Keratinocyte (primary cell): ENCODE data around the gene INAFM2. TPM values are rescaled to one million over a fixed set of nuclear protein-coding genes. Genes with fewer than 3 reads are reported as not detected.
A peak's percentile ranks its signal among the peaks of the same experiment; 100 is the strongest.

Experiments used
- DNase-seq: peaks from one replicate; pipeline ENCODE4 v3.0.0-alpha.2; 2011; ENCODE audit warnings: low read depth, missing footprints, low spot score
- FAIRE-seq: peaks from 2 replicates; lab custom pipeline; 2011; peaks lifted over from hg19 to GRCh38; lab: Jason Lieb, UNC
- H2AFZ ChIP-seq: 2 replicates; pipeline ENCODE4 v1.6.0; 2012; ENCODE audit warnings: low read length, control low read depth, inconsistent platforms; ENCODE audit not compliant: control insufficient read depth
- H3K27ac ChIP-seq: 2 replicates; pipeline ENCODE4 v1.5.1; 2011; ENCODE audit warnings: low read length; ENCODE audit not compliant: control insufficient read depth, insufficient read depth
- H3K27me3 ChIP-seq: 3 replicates; pipeline ENCODE4 v1.6.0; 2011; ENCODE audit warnings: low read length; ENCODE audit not compliant: control insufficient read depth, insufficient read depth; ENCODE audit errors: extremely low read depth
- H3K36me3 ChIP-seq, 2 experiments: 2 replicates in 1 of 2; 3 replicates in 1 of 2; pipeline ENCODE4 v1.5.1; 2011; ENCODE audit warnings: low read length in 2 of 2, mild to moderate bottlenecking in 1 of 2; ENCODE audit not compliant: control insufficient read depth in 2 of 2, insufficient read depth in 2 of 2; ENCODE audit errors: extremely low read depth in 1 of 2
- H3K4me1 ChIP-seq: 3 replicates; pipeline ENCODE4 v1.5.1; 2011; ENCODE audit warnings: low read length; ENCODE audit not compliant: control insufficient read depth, insufficient read depth; ENCODE audit errors: extremely low read depth
- H3K4me2 ChIP-seq: 3 replicates; pipeline ENCODE4 v1.6.0; 2011; ENCODE audit warnings: low read depth, low read length; ENCODE audit not compliant: control insufficient read depth, insufficient read depth; ENCODE audit errors: extremely low read depth
- H3K4me3 ChIP-seq, 3 experiments: fragments of 200-600 bp in 1 of 3; sonication (generic) in 1 of 3; 2 replicates in 2 of 3; 3 replicates in 1 of 3; pipeline ENCODE4 v1.5.1; 2011 to 2016; ENCODE audit warnings: low read length in 3 of 3, mild to moderate bottlenecking in 3 of 3, control low read depth in 2 of 3, inconsistent platforms in 1 of 3, low read depth in 1 of 3, mixed read lengths in 1 of 3, mixed run types in 1 of 3, moderate library complexity in 1 of 3; ENCODE audit not compliant: control insufficient read depth in 2 of 3, insufficient read depth in 2 of 3; ENCODE audit errors: extremely low read depth in 1 of 3
- H3K79me2 ChIP-seq: 2 replicates; pipeline ENCODE4 v1.6.0; 2012; ENCODE audit warnings: low read length; ENCODE audit not compliant: control insufficient read depth, insufficient read depth
- H3K9ac ChIP-seq: 3 replicates; pipeline ENCODE4 v1.6.0; 2011; ENCODE audit warnings: low read length; ENCODE audit not compliant: control insufficient read depth, insufficient read depth; ENCODE audit errors: extremely low read depth
- H3K9me1 ChIP-seq: 3 replicates; pipeline ENCODE4 v1.6.0; 2011; ENCODE audit warnings: low read length; ENCODE audit not compliant: control insufficient read depth, insufficient read depth; ENCODE audit errors: extremely low read depth
- H3K9me3 ChIP-seq: 2 replicates; pipeline ENCODE4 v1.5.1; 2012; ENCODE audit warnings: low read depth, low read length; ENCODE audit not compliant: control insufficient read depth
- H4K20me1 ChIP-seq: 3 replicates; pipeline ENCODE4 v1.6.0; 2011; ENCODE audit warnings: low read length; ENCODE audit not compliant: control insufficient read depth, insufficient read depth; ENCODE audit errors: extremely low read depth
- CTCF ChIP-seq, 3 experiments: IDR thresholded peaks in 1 of 3; conservative IDR thresholded peaks in 1 of 3; optimal IDR thresholded peaks in 1 of 3; 2 replicates in 2 of 3; 3 replicates in 1 of 3; pipeline versions ENCODE3 to v1.5.1; 2011; ENCODE audit warnings: low read length in 3 of 3, mild to moderate bottlenecking in 3 of 3, moderate library complexity in 2 of 3, control low read depth in 1 of 3, inconsistent platforms in 1 of 3; ENCODE audit not compliant: insufficient read depth in 2 of 3; ENCODE audit errors: extremely low read depth in 1 of 3
- EZH2 ChIP-seq: IDR thresholded peaks from one replicate; pipeline ENCODE4 v1.6.1; 2012; ENCODE audit warnings: inconsistent platforms, mild to moderate bottlenecking, low read length, moderate library complexity
- dilution Hi-C: fragments of 300-500 bp; cut with MboI; formaldehyde crosslinking; loops from one replicate; pipeline ENCODE4 v1.7.0; 2020; ENCODE audit warnings: low sequenced_read_pairs; ENCODE audit not compliant: extremely low pct_ligation_motif_present
- polyA plus RNA-seq, 5 experiments: library from polyadenylated mRNA; depleted of rRNA in 3 of 5; stranded (reverse) in 3 of 5; stranded (forward) in 1 of 5; unstranded in 1 of 5; fragments of >200 nt; gene quantifications; 1 replicate in 1 of 5; 2 replicates in 3 of 5; 3 replicates in 1 of 5; pipeline versions ENCODE4 v1.2.1 to v1.2.3, GENCODE V29; 2011 to 2012; ENCODE audit warnings: missing spikeins in 2 of 5, low read depth in 1 of 5, low replicate concordance in 1 of 5

The INAFM2 gene
- polyA plus RNA-seq, 1 donor (not counting 4 experiments of a cell fraction or from before 2014, with no cell fraction given) = 15.2 TPM

GRCh38 chr15:40337597-40337996 is 14.1 kb downstream of the INAFM2 start:
- Histone ChIP-seq H3K27ac (peak overlapping the region; percentile 35), H3K9me1 (no peaks in the 10 kb centered on the region), H4K20me1 (no peaks in the 10 kb centered on the region), H3K4me1 (peaks cover 77% of the 10 kb centered on the region), H2AFZ (no peak overlapping the region), H3K9ac (peak overlapping the region; percentile 59), H3K36me3 (peaks cover 22 to 39% of the 10 kb centered on the region in 2 experiments), H3K4me2 (peak overlapping the region; percentile 97), H3K9me3 (no peaks in the 10 kb centered on the region), H3K27me3 (no peaks in the 10 kb centered on the region), H3K4me3 (peak overlapping the region; percentile 11 to 75 (median 56)), H3K79me2 (peaks cover 35% of the 10 kb centered on the region)
- TF ChIP-seq EZH2 (no peak), CTCF (optimal IDR thresholded peaks at IDR 0.05 in 1 of 3, IDR thresholded peaks at IDR 0.05 in 1 of 3, conservative IDR thresholded peaks at IDR 0.05 in 1 of 3; ENCODE audit: extremely low read depth in 1 of 3, insufficient read depth in 2 of 3, low read length in 3 of 3) (no peak)
- no peak for FAIRE-seq
- no peak for DNase-seq
- dilution Hi-C loops = no loop called here

- DNase-seq (no peak), FAIRE-seq (peak; percentile 57)
- H3K4me2 ChIP-seq = peak overlapping the region; percentile 97
- H3K9me1 ChIP-seq = no peaks in the 10 kb centered on the region
- peaks cover 83% of the 10 kb centered on the region for H3K4me1 ChIP-seq
- dilution Hi-C loops = no loop called here
- H3K36me3 ChIP-seq = peaks cover 22 to 37% of the 10 kb centered on the region in 2 experiments
- no peaks in the 10 kb centered on the region for H3K27me3 ChIP-seq
- peak overlapping the region; percentile 59 for H3K9ac ChIP-seq
- peak overlapping the region; percentile 91 for H3K27ac ChIP-seq
- H2AFZ ChIP-seq = no peak overlapping the region
- H3K79me2 ChIP-seq = peaks cover 35% of the 10 kb centered on the region
- H3K9me3 ChIP-seq = no peaks in the 10 kb centered on the region
- TF ChIP-seq EZH2 (no peak), CTCF (optimal IDR thresholded peaks at IDR 0.05 in 1 of 3, IDR thresholded peaks at IDR 0.05 in 1 of 3, conservative IDR thresholded peaks at IDR 0.05 in 1 of 3; ENCODE audit: extremely low read depth in 1 of 3, insufficient read depth in 2 of 3, low read length in 3 of 3) (peak in 2 of 3 experiments; percentile 79 to 81)
- no peaks in the 10 kb centered on the region for H4K20me1 ChIP-seq
- peak overlapping the region; percentile 11 to 90 (median 75) for H3K4me3 ChIP-seq
Measured at GRCh38 chr15:40338041-40338657, 14.7 kb downstream of the INAFM2 start.
